H1 (cell line): Measurements from ENCODE around the gene RTN4RL2. TPM values are rescaled to one million over a fixed set of nuclear protein-coding genes. Genes with fewer than 3 reads are reported as not detected.

Source experiments
- CTCF ChIA-PET: fragments of 300-600 bp; sonication (Branson Sonifier 250); formaldehyde crosslinking; loops from one replicate; lab custom pipeline; 2021; ENCODE audit not compliant: partially characterized antibody; lab: Charles Lee
- POLR2A ChIA-PET: fragments of 300-600 bp; sonication (Branson Sonifier 250); formaldehyde crosslinking; loops from one replicate; lab custom pipeline; 2021; ENCODE audit warnings: inconsistent platforms; ENCODE audit not compliant: partially characterized antibody; lab: Charles Lee
- DNase-seq, 2 experiments: peaks; one replicate each; pipeline versions ENCODE4 v3.0.0 to v3.0.0-alpha.2; 2010 to 2022; ENCODE audit warnings: low spot score in 2 of 2, low read depth in 1 of 2, mixed read lengths in 1 of 2
- FAIRE-seq: peaks from 2 replicates; lab custom pipeline; 2011; peaks lifted over from hg19 to GRCh38; lab: Jason Lieb, UNC
- H2AFZ ChIP-seq: 2 replicates; pipeline ENCODE4 v1.8.1; 2012; ENCODE audit warnings: low read length, inconsistent platforms
- H2AK5ac ChIP-seq: 2 replicates; pipeline ENCODE4 v1.6.1; 2013; ENCODE audit warnings: low read depth, low read length
- H2BK120ac ChIP-seq: replicated peaks from 2 replicates; pipeline ENCODE3; 2013; ENCODE audit warnings: low read depth, low read length, inconsistent platforms
- H2BK12ac ChIP-seq: 2 replicates; pipeline ENCODE4 v1.6.1; 2013; ENCODE audit warnings: low read depth, low read length
- H2BK15ac ChIP-seq: 2 replicates; pipeline ENCODE4 v1.6.1; 2013; ENCODE audit warnings: low read length
- H2BK20ac ChIP-seq: 2 replicates; pipeline ENCODE4 v1.6.1; 2013; ENCODE audit warnings: low read length
- H2BK5ac ChIP-seq: 2 replicates; pipeline ENCODE4 v1.6.1; 2013; ENCODE audit warnings: low read depth, low read length
- H3K14ac ChIP-seq: 2 replicates; pipeline ENCODE4 v1.6.1; 2013; ENCODE audit warnings: inconsistent platforms; ENCODE audit not compliant: insufficient read length
- H3K18ac ChIP-seq: 2 replicates; pipeline ENCODE4 v1.6.1; 2013; ENCODE audit warnings: low read length; ENCODE audit errors: extremely low read depth
- H3K23ac ChIP-seq: 2 replicates; pipeline ENCODE4 v1.6.1; 2013; ENCODE audit warnings: inconsistent platforms; ENCODE audit not compliant: insufficient read length
- H3K23me2 ChIP-seq: 2 replicates; pipeline ENCODE4 v1.6.1; 2013; ENCODE audit warnings: low read depth, low read length
- H3K27ac ChIP-seq: 2 replicates; pipeline ENCODE4 v1.6.1; 2011; ENCODE audit warnings: low read depth, low read length, inconsistent platforms
- H3K27me3 ChIP-seq, 4 experiments: replicated peaks in 1 of 4; 1 replicate in 1 of 4; 2 replicates in 3 of 4; pipeline versions ENCODE4 v1.6.1 to v1.8.1; 2011 to 2013; ENCODE audit warnings: low read length in 3 of 4, mild to moderate bottlenecking in 3 of 4, inconsistent platforms in 2 of 4, mixed read lengths in 2 of 4, moderate library complexity in 1 of 4; ENCODE audit not compliant: control insufficient read depth in 3 of 4, insufficient read depth in 3 of 4; ENCODE audit errors: extremely low read depth in 1 of 4
- H3K36me3 ChIP-seq, 4 experiments: 2 replicates each; pipeline versions ENCODE4 v1.6.1 to v1.8.1; 2011 to 2013; ENCODE audit warnings: mild to moderate bottlenecking in 4 of 4, low read length in 3 of 4, moderate library complexity in 2 of 4, control low read depth in 1 of 4, inconsistent platforms in 1 of 4; ENCODE audit not compliant: insufficient read depth in 4 of 4, control insufficient read depth in 2 of 4
- H3K4ac ChIP-seq: replicated peaks from 2 replicates; pipeline ENCODE3; 2013; ENCODE audit warnings: low read length, low read depth, mixed read lengths, inconsistent platforms; ENCODE audit not compliant: insufficient read length
- H3K4me1 ChIP-seq, 4 experiments: replicated peaks in 1 of 4; 1 replicate in 1 of 4; 2 replicates in 3 of 4; pipeline versions ENCODE4 v1.6.1 to v1.8.1; 2011 to 2013; ENCODE audit warnings: low read length in 3 of 4, inconsistent platforms in 2 of 4, mixed read lengths in 1 of 4; ENCODE audit not compliant: insufficient read depth in 4 of 4, control insufficient read depth in 3 of 4
- H3K4me2 ChIP-seq, 2 experiments: 2 replicates each; pipeline versions ENCODE4 v1.6.1 to v1.8.1; 2011 to 2013; ENCODE audit warnings: low read depth in 2 of 2, low read length in 2 of 2, control low read depth in 1 of 2, inconsistent platforms in 1 of 2, mild to moderate bottlenecking in 1 of 2; ENCODE audit not compliant: insufficient read depth in 1 of 2
- H3K4me3 ChIP-seq, 4 experiments: fragments of 200-600, 300-600 bp in 1 of 4; sonication (generic), shearing (Covaris generic), sonication (Bioruptor Twin) in 1 of 4; 2 replicates each; pipeline versions ENCODE4 v1.5.1 to v1.8.1; 2011 to 2016; ENCODE audit warnings: low read length in 4 of 4, low read depth in 3 of 4, control low read depth in 2 of 4, inconsistent platforms in 2 of 4, mild to moderate bottlenecking in 2 of 4, mixed read lengths in 1 of 4, moderate library complexity in 1 of 4; ENCODE audit not compliant: insufficient read depth in 2 of 4; ENCODE audit errors: extremely low read depth in 1 of 4
- H3K56ac ChIP-seq: replicated peaks from 2 replicates; pipeline ENCODE3; 2013; ENCODE audit warnings: low read depth, mild to moderate bottlenecking, mixed read lengths, low read length, inconsistent platforms; ENCODE audit not compliant: insufficient read length
- H3K79me1 ChIP-seq: 2 replicates; pipeline ENCODE4 v1.6.1; 2013; ENCODE audit warnings: low read depth, low read length, control low read depth
- H3K79me2 ChIP-seq, 2 experiments: 2 replicates each; pipeline versions ENCODE4 v1.6.1 to v1.8.1; 2012 to 2013; ENCODE audit warnings: low read length in 2 of 2, mild to moderate bottlenecking in 2 of 2, inconsistent platforms in 1 of 2; ENCODE audit not compliant: insufficient read depth in 2 of 2, control insufficient read depth in 1 of 2
- H3K9ac ChIP-seq, 4 experiments: replicated peaks in 1 of 4; 1 replicate in 1 of 4; 2 replicates in 3 of 4; pipeline versions ENCODE4 v1.6.1 to v1.8.1; 2011 to 2013; ENCODE audit warnings: low read depth in 3 of 4, low read length in 3 of 4, control low read depth in 2 of 4, mild to moderate bottlenecking in 2 of 4, moderate library complexity in 2 of 4, inconsistent platforms in 1 of 4; ENCODE audit errors: extremely low read depth in 1 of 4
- H3K9me3 ChIP-seq, 2 experiments: 2 replicates each; pipeline versions ENCODE4 v1.6.1 to v1.8.1; 2012 to 2013; ENCODE audit warnings: mild to moderate bottlenecking in 2 of 2, moderate library complexity in 2 of 2, control low read depth in 1 of 2, inconsistent platforms in 1 of 2, low read depth in 1 of 2, low read length in 1 of 2, mixed read lengths in 1 of 2; ENCODE audit not compliant: insufficient read depth in 2 of 2
- H4K20me1 ChIP-seq, 2 experiments: replicated peaks in 1 of 2; 2 replicates each; pipeline versions ENCODE3 to v1.8.1; 2011 to 2013; ENCODE audit warnings: inconsistent platforms in 2 of 2, low read length in 2 of 2, mild to moderate bottlenecking in 1 of 2; ENCODE audit not compliant: insufficient read depth in 2 of 2, control insufficient read depth in 1 of 2
- H4K5ac ChIP-seq: 2 replicates; pipeline ENCODE4 v1.6.1; 2013; ENCODE audit warnings: low read length, low read depth, mixed read lengths, inconsistent platforms; ENCODE audit not compliant: insufficient read length
- H4K8ac ChIP-seq: 2 replicates; pipeline ENCODE4 v1.8.0; 2013; ENCODE audit warnings: mild to moderate bottlenecking, moderate library complexity, low read length, inconsistent platforms; ENCODE audit not compliant: insufficient read depth; ENCODE audit errors: extremely low read depth
- H4K91ac ChIP-seq: replicated peaks from 2 replicates; pipeline ENCODE3; 2013; ENCODE audit warnings: low read length, mixed read lengths, inconsistent platforms; ENCODE audit not compliant: insufficient read length
- EGR1 ChIP-seq: IDR thresholded peaks from 2 replicates; pipeline ENCODE4 v1.6.1; 2011; ENCODE audit warnings: low read depth, low read length, borderline replicate concordance
- EZH2 ChIP-seq: fragments of 200-600 bp; sonication (generic); IDR thresholded peaks from 2 replicates; pipeline ENCODE4 v1.7.1; 2012; ENCODE audit warnings: low read depth, mild to moderate bottlenecking, moderate library complexity, low read length, inconsistent platforms; ENCODE audit not compliant: severe bottlenecking
- JUN ChIP-seq: IDR thresholded peaks from 2 replicates; pipeline ENCODE4 v1.6.1; 2011; ENCODE audit warnings: low read depth, mild to moderate bottlenecking, improper control_type of control experiment, low read length
- KDM4A ChIP-seq: IDR thresholded peaks from one replicate; pipeline ENCODE4 v1.7.1; 2012; ENCODE audit warnings: low read depth, mild to moderate bottlenecking, moderate library complexity, low read length, inconsistent platforms; ENCODE audit not compliant: severe bottlenecking
- MAFK ChIP-seq: IDR thresholded peaks from 2 replicates; pipeline ENCODE4 v1.6.1; 2012; ENCODE audit warnings: low read depth, mild to moderate bottlenecking, improper control_type of control experiment, low read length
- MAX ChIP-seq: IDR thresholded peaks from 2 replicates; pipeline ENCODE4 v1.6.1; 2012; ENCODE audit warnings: inconsistent platforms
- RNF2 ChIP-seq: fragments of 200-900, 300-1000 bp; sonication (generic); IDR thresholded peaks from 2 replicates; pipeline ENCODE4 v1.7.1; 2016; ENCODE audit warnings: borderline replicate concordance, low read depth, mild to moderate bottlenecking, antibody characterized with exemption, low read length; ENCODE audit not compliant: poor library complexity, severe bottlenecking; ENCODE audit errors: missing control alignments
- RXRA ChIP-seq: IDR thresholded peaks from 2 replicates; pipeline ENCODE4 v1.6.1; 2011; ENCODE audit warnings: low read depth, mild to moderate bottlenecking, low read length, moderate library complexity; ENCODE audit not compliant: insufficient read depth
- SIX5 ChIP-seq: IDR thresholded peaks from 2 replicates; pipeline ENCODE4 v1.6.1; 2011; ENCODE audit warnings: mild to moderate bottlenecking, low read depth, low read length
- SP1 ChIP-seq: IDR thresholded peaks from 2 replicates; pipeline ENCODE4 v1.6.1; 2011; ENCODE audit warnings: low read depth, low read length
- SP2 ChIP-seq: IDR thresholded peaks from 2 replicates; pipeline ENCODE4 v1.6.1; 2012; ENCODE audit warnings: mild to moderate bottlenecking, low read length, inconsistent platforms
- TAF1 ChIP-seq: IDR thresholded peaks from 2 replicates; pipeline ENCODE4 v1.6.1; 2011; ENCODE audit warnings: mild to moderate bottlenecking, low read depth, low read length
- TCF12 ChIP-seq: IDR thresholded peaks from 2 replicates; pipeline ENCODE4 v1.6.1; 2011; ENCODE audit warnings: low read depth, mild to moderate bottlenecking, low read length
- WGBS, 2 experiments: shearing (Covaris generic) in 1 of 2; methylation state at CpG; one replicate each; pipeline versions ENCODE4 v1.1.6 to v1.1.7; 2013 to 2015; ENCODE audit warnings: low lambda C conversion rate in 2 of 2, mixed read lengths in 2 of 2, inconsistent platforms in 1 of 2, low coverage in 1 of 2, missing lambda C conversion rate in 1 of 2; ENCODE audit not compliant: insufficient replicate concordance in 2 of 2, insufficient coverage in 1 of 2, insufficient read length in 1 of 2; ENCODE audit errors: extremely low coverage in 1 of 2, missing lambda C conversion rate in 1 of 2; 5-methylcytosine and 5-hydroxymethylcytosine counted together
- polyA plus RNA-seq, 7 experiments: library from polyadenylated mRNA; depleted of rRNA in 3 of 7; stranded (reverse) in 5 of 7; unstranded in 2 of 7; fragments of >200 nt in 5 of 7; fragments of 200-250 nt in 2 of 7; gene quantifications; 1 replicate in 5 of 7; 2 replicates in 1 of 7; 4 replicates in 1 of 7; pipeline versions ENCODE4 v1.2.1 to v1.2.3, GENCODE V29; 2011 to 2013; ENCODE audit warnings: missing spikeins in 2 of 7, mixed read lengths in 2 of 7
- total RNA-seq: library from RNA; stranded (reverse); fragmentation: NEBNext Ultra II Directional; extraction: Animal tissue kit (Norgen Biotek cat#: 25700); gene quantifications from 2 replicates; pipeline ENCODE4 v1.2.1, GENCODE V29; 2021

The RTN4RL2 gene
- total and polyA plus RNA-seq, 2 of the 8 experiments (the other 6 are each of a cell fraction or from before 2014, with no cell fraction given) = 11.4 to 23.7 TPM

- no peaks in the 10 kb centered on the region for H3K79me2 ChIP-seq
- no peaks in the 10 kb centered on the region for H4K20me1 ChIP-seq
- no peak overlapping the region for H3K9ac ChIP-seq
- H2BK15ac ChIP-seq = no peak overlapping the region
- no peak overlapping the region for H2BK120ac ChIP-seq
- no peak overlapping the region for H3K56ac ChIP-seq
- no peak for FAIRE-seq
- DNase-seq = no peak
- ChIA-PET POLR2A (interaction anchor here (0.6 to 0.9 kb wide), 3 partner anchors 50 to 267 kb away, joined by 3 read pairs; no protein-coding TSS in a partner anchor), CTCF (interaction anchor here (0.7 to 12.5 kb wide), 4 partner anchors 14 to 119 kb away, joined by 4 to 97 read pairs (median 15); partner anchors contain the start of gene RTN4RL2)
- no peaks in the 10 kb centered on the region for H3K9me3 ChIP-seq
- no peak overlapping the region for H2BK20ac ChIP-seq
- no peaks in the 10 kb centered on the region; a peak in 1 of 7 replicates for H3K27me3 ChIP-seq
- H3K27ac ChIP-seq = no peak overlapping the region
- no peak overlapping the region for H3K23ac ChIP-seq
- H4K91ac ChIP-seq = no peak overlapping the region
- H3K23me2 ChIP-seq = 0 out of 2 replicates have a peak, but pooled peaks cover 2% of the 10 kb centered on the region
- no peak overlapping the region for H3K14ac ChIP-seq
- no peak overlapping the region for H3K4ac ChIP-seq
- H2AFZ ChIP-seq = no peak overlapping the region
- no peak overlapping the region for H4K8ac ChIP-seq
- no peak overlapping the region for H4K5ac ChIP-seq
- no peak overlapping the region for H2AK5ac ChIP-seq
- H3K79me1 ChIP-seq = no peaks in the 10 kb centered on the region
- H2BK5ac ChIP-seq = no peak overlapping the region
- H3K18ac ChIP-seq = no peak overlapping the region
- no peak overlapping the region for H2BK12ac ChIP-seq
- H3K36me3 ChIP-seq = no peaks in the 10 kb centered on the region
- H3K4me2 ChIP-seq = no peak overlapping the region
- H3K4me1 ChIP-seq = no peaks in the 10 kb centered on the region
- WGBS, 2 experiments = 90% methylated on average over 9 of the region's 9 CpGs; no CpG with 5 or more reads in 1 of the 2 experiments
- no peak overlapping the region for H3K4me3 ChIP-seq
- TF ChIP-seq SIX5 = no peak
- no peak for TF ChIP-seq EZH2
- TF ChIP-seq JUN = no peak
- TF ChIP-seq RXRA = no peak
- TF ChIP-seq MAX = no peak
- TF ChIP-seq SP2 = no peak
- TF ChIP-seq EGR1 = no peak
- no peak for TF ChIP-seq TAF1
- no peak for TF ChIP-seq TCF12
- TF ChIP-seq SP1 = no peak
- no peak for TF ChIP-seq KDM4A
- TF ChIP-seq RNF2 = no peak
- no peak for TF ChIP-seq MAFK
Observed at GRCh38 chr11:57444362-57445121, 15.8 kb upstream of the RTN4RL2 start.
